ENCODE data around the gene LRRC27. TPM values are rescaled to one million over a fixed set of nuclear protein-coding genes. Genes with fewer than 3 reads are reported as not detected.

Gene LRRC27
- polyA plus RNA-seq, 1 experiment = 10.5 TPM

DNA sequence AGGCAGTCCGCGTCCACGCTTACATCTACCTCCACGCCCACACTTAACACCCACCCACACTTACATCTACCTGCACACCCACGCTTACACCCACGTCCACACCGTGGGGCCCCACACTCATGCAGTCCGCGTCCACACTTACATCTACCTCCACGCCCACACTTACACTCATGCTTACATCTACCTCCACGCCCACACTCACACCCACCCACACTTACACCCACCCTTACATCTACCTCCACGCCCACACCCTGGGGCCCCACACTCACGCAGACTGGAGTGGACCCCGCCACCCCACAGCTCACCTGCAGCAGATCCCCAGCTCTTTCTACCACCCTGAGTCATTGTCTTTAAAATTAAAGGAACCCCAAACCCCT, 32.6 kb downstream of the LRRC27 start:
- ChIA-PET CTCF (interaction anchor here (1.0 kb wide), 1 partner anchor 11 kb away, joined by 3 read pairs; no protein-coding TSS in a partner anchor), POLR2A (no interaction called here)
- DNase-seq (ENCODE audit: low read depth) = no peak
- Histone ChIP-seq H3K4me3 (ENCODE audit: low read depth, low read length) (no peak overlapping the region), H3K36me3 (ENCODE audit: control insufficient read depth, insufficient read depth, low read length) (peaks cover 6% of the 10 kb centered on the region), H3K27me3 (ENCODE audit: control insufficient read depth, insufficient read depth, low read length) (no peaks in the 10 kb centered on the region)
- TF ChIP-seq CTCF (IDR thresholded peaks at IDR 0.05; ENCODE audit: insufficient read depth, low read depth, low read length) = no peak

DNA sequence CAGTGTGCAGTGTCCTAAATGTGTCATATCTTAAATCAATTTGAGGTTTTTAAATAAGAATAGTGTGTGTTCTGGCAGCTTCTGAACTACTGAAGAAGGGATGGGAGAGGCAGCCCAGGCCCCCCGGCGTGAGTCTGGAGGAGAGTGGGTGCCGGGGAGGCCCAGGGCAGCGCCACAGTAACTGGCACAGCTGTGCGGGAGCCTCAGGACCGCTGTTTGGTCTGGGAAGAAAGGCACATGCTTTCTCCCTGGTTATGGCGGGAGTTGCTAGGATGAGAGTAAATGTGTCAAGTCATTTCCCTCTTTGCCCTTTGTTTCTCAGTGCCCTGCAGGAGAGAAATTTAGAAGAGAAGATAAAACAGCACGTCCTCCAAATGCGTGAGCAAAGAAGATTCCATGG, 33.1 kb downstream of the LRRC27 start:
- no peak overlapping the region for H3K4me3 ChIP-seq (ENCODE audit: low read depth, low read length)
- H3K36me3 ChIP-seq (ENCODE audit: control insufficient read depth, insufficient read depth, low read length) = peaks cover 6% of the 10 kb centered on the region
- no peaks in the 10 kb centered on the region for H3K27me3 ChIP-seq (ENCODE audit: control insufficient read depth, insufficient read depth, low read length)
- CTCF ChIA-PET = no interaction called here
- no peak for DNase-seq (ENCODE audit: low read depth)
- POLR2A ChIA-PET = no interaction called here
- TF ChIP-seq CTCF (IDR thresholded peaks at IDR 0.05; ENCODE audit: insufficient read depth, low read depth, low read length) = no peak

DNA sequence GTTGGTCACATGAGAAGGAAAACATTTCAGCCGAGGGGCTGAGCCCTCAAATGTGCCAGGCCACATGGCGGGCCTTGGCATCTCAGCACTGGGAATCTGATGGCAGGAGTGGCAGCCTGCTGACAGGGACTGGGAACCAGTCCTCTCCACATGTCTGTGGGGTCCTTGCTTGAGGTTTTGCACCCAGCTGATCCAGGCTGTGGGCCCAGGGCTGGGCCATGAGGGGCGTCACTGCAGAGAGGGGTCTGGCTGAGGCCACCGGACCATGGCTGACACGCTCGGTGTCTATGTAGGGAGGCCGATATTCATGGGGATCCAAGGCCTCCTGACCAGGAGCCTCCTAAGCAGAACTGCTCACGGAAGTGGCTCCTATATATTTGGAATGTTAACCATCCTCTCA, 34.0 kb downstream of the LRRC27 start:
- Histone ChIP-seq H3K27me3 (ENCODE audit: control insufficient read depth, insufficient read depth, low read length) (no peaks in the 10 kb centered on the region), H3K4me3 (ENCODE audit: low read depth, low read length) (no peak overlapping the region), H3K36me3 (ENCODE audit: control insufficient read depth, insufficient read depth, low read length) (peaks cover 6% of the 10 kb centered on the region)
- POLR2A ChIA-PET = no interaction called here
- CTCF ChIA-PET = no interaction called here
- no peak for DNase-seq (ENCODE audit: low read depth)
- TF ChIP-seq CTCF (IDR thresholded peaks at IDR 0.05; ENCODE audit: insufficient read depth, low read depth, low read length) = no peak

- Histone ChIP-seq H3K36me3 (ENCODE audit: control insufficient read depth, insufficient read depth, low read length) (peaks cover 4% of the 10 kb centered on the region), H3K4me3 (ENCODE audit: low read depth, low read length) (no peak overlapping the region), H3K27me3 (ENCODE audit: control insufficient read depth, insufficient read depth, low read length) (no peaks in the 10 kb centered on the region)
- DNase-seq (ENCODE audit: low read depth) = no peak
- CTCF ChIA-PET = no interaction called here
- TF ChIP-seq CTCF (IDR thresholded peaks at IDR 0.05; ENCODE audit: insufficient read depth, low read depth, low read length) = no peak
- POLR2A ChIA-PET = no interaction called here
These were observed 34.5 kb downstream of the LRRC27 start for GRCh38 chr10:132366499-132366898.

- DNase-seq (ENCODE audit: low read depth) = no peak
- peaks cover 1% of the 10 kb centered on the region; the same call in 1 of the 2 replicates for H3K27me3 ChIP-seq (ENCODE audit: control insufficient read depth, insufficient read depth, low read length)
- H3K4me3 ChIP-seq (ENCODE audit: low read depth, low read length) = no peak overlapping the region
- TF ChIP-seq CTCF (IDR thresholded peaks at IDR 0.05; ENCODE audit: insufficient read depth, low read depth, low read length) = no peak
- CTCF ChIA-PET = no interaction called here
- H3K36me3 ChIP-seq (ENCODE audit: control insufficient read depth, insufficient read depth, low read length) = peaks cover 3% of the 10 kb centered on the region
- POLR2A ChIA-PET = no interaction called here
These were observed 36.4 kb downstream of the LRRC27 start for GRCh38 chr10:132368391-132368790.
